ENCODE results near the gene GPD2.

The GPD2 gene

DNA sequence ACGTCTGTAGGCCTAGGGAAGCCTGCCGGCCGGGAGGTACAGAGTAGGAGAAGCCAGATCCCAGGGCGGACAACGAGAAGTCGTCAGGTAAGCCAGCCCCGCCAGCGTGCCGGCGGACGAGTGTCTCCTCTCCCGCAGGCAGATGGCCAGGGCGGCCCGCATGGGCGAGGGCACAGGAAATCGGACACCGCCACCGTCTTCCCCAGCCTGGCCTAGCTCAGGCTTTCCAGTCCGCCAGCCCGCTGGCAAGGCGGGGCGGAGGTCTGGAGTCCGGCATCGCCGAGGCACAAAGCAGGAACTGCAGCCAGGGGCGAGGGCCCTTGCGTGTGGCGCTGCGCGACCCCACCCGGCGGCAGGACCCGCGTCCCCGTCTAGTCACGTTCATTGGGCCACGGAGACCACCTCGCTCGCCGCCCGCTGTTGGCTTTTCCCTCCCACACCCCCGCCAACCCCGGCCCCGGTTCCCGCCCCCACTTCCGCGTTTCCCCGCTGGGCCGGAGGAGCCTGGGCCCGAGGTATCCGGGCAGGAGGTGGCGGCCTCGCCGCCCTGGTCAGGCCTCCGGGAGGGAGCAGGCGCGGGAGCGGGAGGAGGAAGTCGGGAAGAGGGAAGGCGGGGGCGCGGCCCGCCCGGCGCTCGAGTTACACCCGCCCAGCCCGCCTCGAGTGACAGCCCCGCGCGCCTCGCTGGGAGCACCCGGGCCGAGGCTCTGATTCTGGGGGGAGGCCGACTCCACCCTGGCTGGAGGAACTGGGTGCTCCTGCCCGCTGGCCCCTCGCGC is at the start of gene GPD2:
GPD2 (plus strand) TSS at position 662 of the 779 bp plus-strand sequence. CDS start 39,727 bp downstream, outside the sequence.
- no peaks in the 10 kb centered on the region for H3K36me3 ChIP-seq (ENCODE audit: control insufficient read depth in 2 of 2, insufficient read depth in 1 of 2, low read length in 2 of 2)
- H3K27ac ChIP-seq (ENCODE audit: extremely low read depth, low read depth, low read length): peak within 1 kb of the TSS; percentile 96
- peak within 1 kb of the TSS; percentile 68 for H3K4me3 ChIP-seq (ENCODE audit: low read depth, low read length)
- no peaks in the 10 kb centered on the region; the same call in 1 of the 2 replicates for H3K4me1 ChIP-seq (ENCODE audit: control insufficient read depth, insufficient read depth, low read length)
- no peaks in the 10 kb centered on the region for H3K9me3 ChIP-seq (ENCODE audit: control insufficient read depth, insufficient read depth, low read depth, low read length)
- ChIA-PET CTCF (no interaction called here), POLR2A (interaction anchor here (1.0 kb wide), 2 partner anchors 93 to 102 kb away, joined by 3 to 5 read pairs; no protein-coding TSS in a partner anchor)
- TF ChIP-seq ZNF37A (tag by site-specific recombination; IDR thresholded peaks at IDR 0.05): no peak
- TF ChIP-seq ZBTB20 (tag by site-specific recombination; IDR thresholded peaks at IDR 0.05): peak; percentile 85
- no peak for TF ChIP-seq ZFP41 (tag by site-specific recombination; IDR thresholded peaks at IDR 0.05; ENCODE audit: borderline replicate concordance)
- TF ChIP-seq ZBTB1 (tag by site-specific recombination; IDR thresholded peaks at IDR 0.05): no peak
- 0 out of 2 replicates have a peak, but pooled peaks have one; percentile 15 for TF ChIP-seq KLF7 (tag by site-specific recombination; IDR thresholded peaks at IDR 0.05; ENCODE audit: borderline replicate concordance)
- TF ChIP-seq, protein P1, sequence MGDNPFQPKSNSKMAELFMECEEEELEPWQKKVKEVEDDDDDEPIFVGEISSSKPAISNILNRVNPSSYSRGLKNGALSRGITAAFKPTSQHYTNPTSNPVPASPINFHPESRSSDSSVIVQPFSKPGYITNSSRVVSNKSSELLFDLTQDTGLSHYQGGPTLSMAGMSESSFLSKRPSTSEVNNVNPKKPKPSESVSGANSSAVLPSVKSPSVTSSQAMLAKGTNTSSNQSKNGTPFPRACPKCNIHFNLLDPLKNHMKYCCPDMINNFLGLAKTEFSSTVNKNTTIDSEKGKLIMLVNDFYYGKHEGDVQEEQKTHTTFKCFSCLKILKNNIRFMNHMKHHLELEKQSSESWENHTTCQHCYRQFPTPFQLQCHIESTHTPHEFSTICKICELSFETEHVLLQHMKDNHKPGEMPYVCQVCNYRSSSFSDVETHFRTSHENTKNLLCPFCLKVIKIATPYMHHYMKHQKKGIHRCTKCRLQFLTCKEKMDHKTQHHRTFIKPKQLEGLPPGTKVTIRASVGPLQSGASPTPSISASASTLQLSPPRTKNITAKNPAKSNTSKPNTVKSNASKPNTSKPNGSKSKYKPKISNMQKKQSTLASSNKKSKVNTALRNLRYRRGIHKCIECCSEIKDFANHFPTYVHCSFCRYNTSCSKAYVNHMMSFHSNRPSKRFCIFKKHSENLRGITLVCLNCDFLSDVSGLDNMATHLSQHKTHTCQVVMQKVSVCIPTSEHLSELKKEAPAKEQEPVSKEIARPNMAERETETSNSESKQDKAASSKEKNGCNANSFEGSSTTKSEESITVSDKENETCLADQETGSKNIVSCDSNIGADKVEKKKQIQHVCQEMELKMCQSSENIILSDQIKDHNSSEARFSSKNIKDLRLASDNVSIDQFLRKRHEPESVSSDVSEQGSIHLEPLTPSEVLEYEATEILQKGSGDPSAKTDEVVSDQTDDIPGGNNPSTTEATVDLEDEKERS (tag by site-specific recombination; IDR thresholded peaks at IDR 0.05): no peak
- TF ChIP-seq KLF16 (tag by site-specific recombination; IDR thresholded peaks at IDR 0.05): peak; percentile 54
- TF ChIP-seq ZBTB8A (tag by site-specific recombination; IDR thresholded peaks at IDR 0.05): peak; percentile 77
- TF ChIP-seq ZNF571 (tag by site-specific recombination; IDR thresholded peaks at IDR 0.05): no peak
- peak; percentile 29; the same call in 1 of the 2 replicates for TF ChIP-seq SP7 (tag by site-specific recombination; IDR thresholded peaks at IDR 0.05)
- TF ChIP-seq ZNF707 (tag by site-specific recombination; IDR thresholded peaks at IDR 0.05): no peak
- TF ChIP-seq ZNF366 (tag by site-specific recombination; conservative IDR thresholded peaks at IDR 0.05): peak; percentile 47; the same call in 1 of the 2 replicates
- TF ChIP-seq, protein P2, sequence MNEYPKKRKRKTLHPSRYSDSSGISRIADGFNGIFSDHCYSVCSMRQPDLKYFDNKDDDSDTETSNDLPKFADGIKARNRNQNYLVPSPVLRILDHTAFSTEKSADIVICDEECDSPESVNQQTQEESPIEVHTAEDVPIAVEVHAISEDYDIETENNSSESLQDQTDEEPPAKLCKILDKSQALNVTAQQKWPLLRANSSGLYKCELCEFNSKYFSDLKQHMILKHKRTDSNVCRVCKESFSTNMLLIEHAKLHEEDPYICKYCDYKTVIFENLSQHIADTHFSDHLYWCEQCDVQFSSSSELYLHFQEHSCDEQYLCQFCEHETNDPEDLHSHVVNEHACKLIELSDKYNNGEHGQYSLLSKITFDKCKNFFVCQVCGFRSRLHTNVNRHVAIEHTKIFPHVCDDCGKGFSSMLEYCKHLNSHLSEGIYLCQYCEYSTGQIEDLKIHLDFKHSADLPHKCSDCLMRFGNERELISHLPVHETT (tag by site-specific recombination; IDR thresholded peaks at IDR 0.05): no peak
- TF ChIP-seq GLIS2 (tag by site-specific recombination; IDR thresholded peaks at IDR 0.05): peak; percentile 87
- TF ChIP-seq MYNN (tag by site-specific recombination; IDR thresholded peaks at IDR 0.05; ENCODE audit: borderline replicate concordance): no peak
- TF ChIP-seq ZNF555 (tag by site-specific recombination; conservative IDR thresholded peaks at IDR 0.05): no peak
- TF ChIP-seq ZNF221 (tag by site-specific recombination; IDR thresholded peaks at IDR 0.05; ENCODE audit: borderline replicate concordance): no peak
- TF ChIP-seq, protein P3, sequence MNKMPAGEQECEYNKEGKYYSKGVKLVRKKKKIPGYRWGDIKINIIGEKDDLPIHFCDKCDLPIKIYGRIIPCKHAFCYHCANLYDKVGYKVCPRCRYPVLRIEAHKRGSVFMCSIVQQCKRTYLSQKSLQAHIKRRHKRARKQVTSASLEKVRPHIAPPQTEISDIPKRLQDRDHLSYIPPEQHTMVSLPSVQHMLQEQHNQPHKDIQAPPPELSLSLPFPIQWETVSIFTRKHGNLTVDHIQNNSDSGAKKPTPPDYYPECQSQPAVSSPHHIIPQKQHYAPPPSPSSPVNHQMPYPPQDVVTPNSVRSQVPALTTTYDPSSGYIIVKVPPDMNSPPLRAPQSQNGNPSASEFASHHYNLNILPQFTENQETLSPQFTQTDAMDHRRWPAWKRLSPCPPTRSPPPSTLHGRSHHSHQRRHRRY (tag by site-specific recombination; IDR thresholded peaks at IDR 0.05): no peak
- no peak for TF ChIP-seq REPIN1 (tag by site-specific recombination; IDR thresholded peaks at IDR 0.05; ENCODE audit: low read depth)
- no peak for TF ChIP-seq ZNF214 (tag by site-specific recombination; IDR thresholded peaks at IDR 0.05; ENCODE audit: borderline replicate concordance)
- TF ChIP-seq SALL2 (tag by site-specific recombination; IDR thresholded peaks at IDR 0.05; ENCODE audit: borderline replicate concordance): no peak
- TF ChIP-seq ZNF202 (tag by site-specific recombination; IDR thresholded peaks at IDR 0.05; ENCODE audit: borderline replicate concordance): no peak
- TF ChIP-seq ZNF791 (tag by site-specific recombination; IDR thresholded peaks at IDR 0.05): no peak
- no peak for TF ChIP-seq ZSCAN16 (tag by site-specific recombination; IDR thresholded peaks at IDR 0.05)
- no peak; the same call in 1 of the 2 replicates for TF ChIP-seq ZEB2 (tag by site-specific recombination; IDR thresholded peaks at IDR 0.05)
- TF ChIP-seq, protein P4, sequence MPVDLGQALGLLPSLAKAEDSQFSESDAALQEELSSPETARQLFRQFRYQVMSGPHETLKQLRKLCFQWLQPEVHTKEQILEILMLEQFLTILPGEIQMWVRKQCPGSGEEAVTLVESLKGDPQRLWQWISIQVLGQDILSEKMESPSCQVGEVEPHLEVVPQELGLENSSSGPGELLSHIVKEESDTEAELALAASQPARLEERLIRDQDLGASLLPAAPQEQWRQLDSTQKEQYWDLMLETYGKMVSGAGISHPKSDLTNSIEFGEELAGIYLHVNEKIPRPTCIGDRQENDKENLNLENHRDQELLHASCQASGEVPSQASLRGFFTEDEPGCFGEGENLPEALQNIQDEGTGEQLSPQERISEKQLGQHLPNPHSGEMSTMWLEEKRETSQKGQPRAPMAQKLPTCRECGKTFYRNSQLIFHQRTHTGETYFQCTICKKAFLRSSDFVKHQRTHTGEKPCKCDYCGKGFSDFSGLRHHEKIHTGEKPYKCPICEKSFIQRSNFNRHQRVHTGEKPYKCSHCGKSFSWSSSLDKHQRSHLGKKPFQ (tag by site-specific recombination; IDR thresholded peaks at IDR 0.05): no peak
- TF ChIP-seq ZNF654 (tag by site-specific recombination; IDR thresholded peaks at IDR 0.05; ENCODE audit: low read depth): no peak
- TF ChIP-seq GLI4 (tag by site-specific recombination; IDR thresholded peaks at IDR 0.05): no peak
- TF ChIP-seq ZNF670 (tag by site-specific recombination; IDR thresholded peaks at IDR 0.05; ENCODE audit: low read depth): no peak
